Small intestine (tissue), 7 donors: ENCODE results near the gene ZNF665. TPM values are rescaled to one million over a fixed set of nuclear protein-coding genes. Genes with fewer than 3 reads are reported as not detected.
"Not testable (repeated sequence)": the region's sequence is repeated elsewhere in the genome, so short reads cannot be mapped to it uniquely, and the experiment has no call there.

Experiments
- DNase-seq, 2 donors: peaks; one replicate each; pipeline versions ENCODE4 v3.0.0 to v3.0.0-alpha.2; 2013
- FAIRE-seq: peaks from 2 replicates; lab custom pipeline; 2012; peaks lifted over from hg19 to GRCh38; lab: Jason Lieb, UNC
- H3K27ac ChIP-seq, 3 donors: one replicate each; pipeline ENCODE4 v1.5.1; 2013; ENCODE audit warnings: low read length in 2 of 3, mild to moderate bottlenecking in 2 of 3, control low read depth in 1 of 3, inconsistent platforms in 1 of 3, low read depth in 1 of 3, moderate library complexity in 1 of 3
- H3K27me3 ChIP-seq, 3 donors: one replicate each; pipeline ENCODE4 v1.6.1; 2013; ENCODE audit warnings: low read length in 3 of 3, inconsistent platforms in 1 of 3; ENCODE audit not compliant: control insufficient read depth in 3 of 3, insufficient read depth in 3 of 3
- H3K36me3 ChIP-seq, 3 donors: one replicate each; pipeline ENCODE4 v1.6.1; 2013; ENCODE audit warnings: low read length in 3 of 3, inconsistent platforms in 1 of 3, low read depth in 1 of 3, mild to moderate bottlenecking in 1 of 3, moderate library complexity in 1 of 3; ENCODE audit not compliant: control insufficient read depth in 3 of 3, insufficient read depth in 2 of 3
- H3K4me1 ChIP-seq, 3 donors: one replicate each; pipeline ENCODE4 v1.6.1; 2013; ENCODE audit warnings: low read length in 2 of 3, inconsistent platforms in 1 of 3, low read depth in 1 of 3, mild to moderate bottlenecking in 1 of 3, moderate library complexity in 1 of 3; ENCODE audit not compliant: control insufficient read depth in 3 of 3, insufficient read depth in 2 of 3
- H3K4me3 ChIP-seq, 3 donors: one replicate each; pipeline ENCODE4 v1.5.1; 2013; ENCODE audit warnings: low read length in 3 of 3, control low read depth in 1 of 3, inconsistent platforms in 1 of 3, low read depth in 1 of 3, mild to moderate bottlenecking in 1 of 3, moderate library complexity in 1 of 3
- H3K9me3 ChIP-seq, 2 donors: one replicate each; pipeline ENCODE4 v1.6.1; 2013; ENCODE audit warnings: low read depth in 1 of 2, low read length in 1 of 2; ENCODE audit not compliant: control insufficient read depth in 2 of 2, insufficient read depth in 1 of 2
- WGBS, 3 donors: extraction: QIAGEN DNeasy Blood & Tissue Kit; methylation state at CpG; one replicate each; pipeline ENCODE4 v1.1.7; 2013; 5-methylcytosine and 5-hydroxymethylcytosine counted together
- polyA plus RNA-seq, 4 donors: library from polyadenylated mRNA; stranded (reverse) in 3 of 4; unstranded in 1 of 4; fragments of 200-250 nt in 3 of 4; fragments of 120-200 nt in 1 of 4; gene quantifications; one replicate each; pipeline versions ENCODE4 v1.2.1 to v1.2.3, GENCODE V29; 2013
- donor health status: healthy with polysubstance abuse.
- donor health status: control.
- donor health status: control.
- donor health status: Bipolar disorder and iron deficiency.
- donor health status: healthy.

ZNF665 gene
- polyA plus RNA-seq, 4 donors: 1.1 to 8.4 (median 2.7) TPM; not detected in 1

DNA sequence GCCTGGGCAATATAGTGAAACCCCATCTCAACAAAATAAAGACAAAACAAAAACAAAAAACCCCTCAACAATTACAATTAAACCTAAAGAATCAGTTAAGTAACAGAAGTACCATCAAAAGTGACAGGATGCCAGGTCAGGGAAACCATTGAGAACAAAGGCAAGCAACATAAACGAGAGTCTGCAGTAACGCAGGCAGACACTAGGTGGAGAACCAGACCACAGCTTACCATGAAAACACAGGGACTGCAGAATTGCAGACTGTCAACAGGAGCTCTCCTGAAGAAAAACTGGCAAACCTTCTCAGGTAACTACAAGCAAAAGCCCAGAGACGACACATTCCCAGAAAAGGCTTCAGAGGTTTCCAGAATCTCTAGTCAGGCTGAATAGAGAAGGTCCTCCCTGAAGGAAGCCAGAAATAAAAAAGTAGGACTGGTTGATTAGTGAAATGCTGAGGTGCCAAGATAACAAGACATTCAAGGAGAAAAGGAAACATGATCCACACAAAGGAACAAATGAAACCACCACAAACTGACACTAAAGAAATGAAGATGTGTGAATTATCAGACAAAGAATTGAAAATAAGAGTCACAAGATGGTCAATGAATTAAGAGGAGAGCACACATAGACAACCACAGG, 2.2 kb upstream of the ZNF665 start:
- Histone ChIP-seq H3K36me3 (peaks cover 0 to 13% (median 0%) of the 10 kb centered on the region in 3 donors), H3K27me3 (no peaks in the 10 kb centered on the region), H3K4me1 (peaks cover 0 to 3% (median 0%) of the 10 kb centered on the region in 3 donors), H3K4me3 (no peak overlapping the region), H3K27ac (peak overlapping the region in 1 of 3 donors; percentile 7), H3K9me3 (peaks cover 0 to 32% of the 10 kb centered on the region in 2 donors)
- 0 to 1% (median 0%) methylated on average over 3 of the region's 3 CpGs for WGBS, 3 donors
- FAIRE-seq (no peak), DNase-seq (peak; percentile 84 to 91)

DNA sequence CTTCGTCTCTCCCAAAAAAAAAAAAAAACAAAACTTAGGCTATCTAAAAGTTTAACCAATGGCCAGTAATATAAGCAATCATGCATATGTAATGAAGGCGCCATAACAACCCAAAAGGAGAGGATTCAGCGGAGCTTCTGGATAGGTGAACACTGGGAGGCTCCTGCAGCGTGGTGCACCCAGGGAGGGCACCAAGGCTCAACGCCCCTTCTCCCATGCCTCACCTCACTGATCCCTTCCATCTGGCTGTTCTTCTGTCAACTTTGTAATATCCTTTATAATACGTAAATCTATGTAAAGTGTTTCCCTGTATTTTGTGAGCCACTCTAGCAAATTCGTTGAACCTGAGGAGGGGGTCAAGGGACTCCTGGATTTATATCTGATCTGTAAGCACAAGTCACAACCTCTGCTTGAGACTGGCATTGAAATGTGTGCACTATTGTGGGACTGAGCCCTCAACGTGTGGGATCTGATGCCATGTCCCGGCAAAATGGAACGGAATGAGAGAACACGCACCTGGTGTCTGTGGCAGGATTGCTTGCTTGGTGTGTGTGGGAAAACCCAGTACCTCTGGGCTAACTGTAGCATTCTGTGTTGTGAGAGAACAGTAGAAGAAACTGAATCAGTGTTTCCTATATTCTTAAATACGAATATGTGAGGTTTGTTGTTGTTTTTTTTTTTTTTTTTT, 521 bp upstream of the ZNF665 start:
- peaks cover 0 to 3% (median 0%) of the 10 kb centered on the region in 3 donors for H3K4me1 ChIP-seq
- H3K27ac ChIP-seq: no peak overlapping the region
- H3K4me3 ChIP-seq: peak overlapping the region in 2 of 3 donors; percentile 21 to 66
- peaks cover 0 to 6% (median 0%) of the 10 kb centered on the region in 3 donors for H3K36me3 ChIP-seq
- peaks cover 0 to 20% of the 10 kb centered on the region in 2 donors for H3K9me3 ChIP-seq
- WGBS, 3 donors: 61 to 73% (median 66%) methylated on average over 12 of the region's 12 CpGs
- FAIRE-seq (no peak), DNase-seq (peak in 1 of 2 donors; percentile 1)
- H3K27me3 ChIP-seq: no peaks in the 10 kb centered on the region

DNA sequence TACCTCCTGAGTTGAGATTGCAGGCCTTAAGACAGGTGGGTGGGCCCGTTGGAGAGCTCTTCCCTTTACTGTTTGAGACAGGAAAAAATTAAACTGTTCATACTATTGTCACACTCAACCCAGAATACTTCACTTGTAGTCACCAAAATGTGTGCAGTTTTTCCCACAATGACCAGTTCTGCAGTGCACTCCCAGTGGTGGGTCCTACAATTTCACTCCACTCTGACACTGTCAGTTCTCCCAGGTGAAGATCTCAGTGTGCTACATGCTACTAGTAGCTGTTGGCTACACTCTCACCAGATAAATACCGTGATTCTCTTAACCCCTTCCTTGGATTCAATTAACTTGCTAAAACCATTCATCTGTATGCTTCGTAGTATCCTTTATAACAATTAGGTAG, 2.9 kb downstream of the ZNF665 start:
- H3K27ac ChIP-seq: no peak overlapping the region
- peaks cover 0 to 11% of the 10 kb centered on the region in 2 donors for H3K9me3 ChIP-seq
- 91 to 97% (median 94%) methylated on average over 3 of the region's 3 CpGs for WGBS, 3 donors
- H3K36me3 ChIP-seq: peaks cover 0 to 6% (median 0%) of the 10 kb centered on the region in 3 donors
- no peaks in the 10 kb centered on the region for H3K4me1 ChIP-seq
- no peak overlapping the region for H3K4me3 ChIP-seq
- DNase-seq (no peak), FAIRE-seq (no peak)
- no peaks in the 10 kb centered on the region for H3K27me3 ChIP-seq

DNA sequence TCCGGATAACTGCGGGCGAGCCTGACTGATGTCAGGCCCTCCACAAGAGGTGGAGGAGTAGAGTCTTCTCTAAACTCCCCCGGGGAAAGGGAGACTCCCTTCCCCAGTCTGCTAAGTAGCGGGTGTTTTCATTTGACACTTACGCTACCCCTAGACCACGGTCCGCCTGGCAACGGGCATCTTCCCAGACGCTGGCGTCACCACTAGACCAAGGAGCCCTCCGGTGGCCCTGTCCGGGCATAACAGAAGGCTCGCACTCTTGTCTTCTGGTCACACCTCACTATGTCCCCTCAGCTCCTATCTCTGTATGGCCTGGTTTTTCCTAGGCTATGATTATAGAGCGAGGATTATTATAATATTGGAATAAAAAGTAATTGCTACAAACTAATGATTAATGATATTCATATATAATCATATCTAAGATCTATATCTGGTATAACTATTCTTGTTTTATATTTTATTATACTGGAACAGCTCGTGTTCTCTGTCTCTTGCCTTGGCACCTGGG, 3.4 kb downstream of the ZNF665 start:
- DNase-seq, H3K9me3 ChIP-seq, H3K36me3 ChIP-seq, H3K4me1 ChIP-seq, H3K4me3 ChIP-seq, FAIRE-seq, H3K27ac ChIP-seq, H3K27me3 ChIP-seq: not testable (repeated sequence)
- 79 to 93% (median 92%) methylated on average over 10 to 12 of the region's 16 CpGs for WGBS, 3 donors

DNA sequence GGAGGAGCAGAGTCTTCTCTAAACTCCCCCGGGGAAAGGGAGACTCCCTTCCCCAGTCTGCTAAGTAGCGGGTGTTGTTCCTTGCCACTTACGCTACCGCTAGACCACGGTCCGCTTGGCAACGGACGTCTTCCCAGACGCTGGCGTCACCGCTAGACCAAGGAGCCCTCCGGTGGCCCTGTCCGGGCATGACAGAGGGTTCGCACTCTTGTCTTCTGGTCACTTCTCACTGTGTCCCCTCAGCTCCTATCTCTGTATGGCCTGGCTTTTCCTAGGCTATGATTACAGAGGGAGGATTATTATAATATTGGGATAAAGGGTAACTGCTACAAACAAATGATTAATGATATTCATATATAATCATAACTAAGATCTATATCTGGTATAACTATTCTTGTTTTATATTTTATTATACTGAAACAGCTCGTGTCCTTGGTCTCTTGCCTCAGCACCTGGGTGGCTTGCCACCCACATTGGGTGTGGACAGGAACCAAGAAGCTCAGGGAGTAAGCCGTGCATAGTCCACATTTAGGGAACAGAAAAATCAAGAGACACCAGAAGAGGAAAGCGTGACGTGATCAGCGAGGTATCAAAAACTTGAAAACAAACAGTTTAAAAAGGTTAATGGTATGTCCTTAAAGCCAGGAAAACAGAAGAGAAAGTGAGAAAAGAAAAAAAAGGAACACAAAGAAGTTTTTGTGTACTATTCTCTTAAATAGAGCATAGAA, 7.8 kb downstream of the ZNF665 start:
- peaks cover 0 to 14% (median 0%) of the 10 kb centered on the region in 3 donors for H3K36me3 ChIP-seq
- not testable (repeated sequence) for H3K27me3 ChIP-seq, DNase-seq, FAIRE-seq, H3K27ac ChIP-seq, H3K4me1 ChIP-seq, H3K4me3 ChIP-seq
- H3K9me3 ChIP-seq: peaks cover 0 to 16% of the 10 kb centered on the region in 2 donors
- WGBS, 3 donors: 88 to 95% (median 89%) methylated on average over 5 to 17 of the region's 19 CpGs

DNA sequence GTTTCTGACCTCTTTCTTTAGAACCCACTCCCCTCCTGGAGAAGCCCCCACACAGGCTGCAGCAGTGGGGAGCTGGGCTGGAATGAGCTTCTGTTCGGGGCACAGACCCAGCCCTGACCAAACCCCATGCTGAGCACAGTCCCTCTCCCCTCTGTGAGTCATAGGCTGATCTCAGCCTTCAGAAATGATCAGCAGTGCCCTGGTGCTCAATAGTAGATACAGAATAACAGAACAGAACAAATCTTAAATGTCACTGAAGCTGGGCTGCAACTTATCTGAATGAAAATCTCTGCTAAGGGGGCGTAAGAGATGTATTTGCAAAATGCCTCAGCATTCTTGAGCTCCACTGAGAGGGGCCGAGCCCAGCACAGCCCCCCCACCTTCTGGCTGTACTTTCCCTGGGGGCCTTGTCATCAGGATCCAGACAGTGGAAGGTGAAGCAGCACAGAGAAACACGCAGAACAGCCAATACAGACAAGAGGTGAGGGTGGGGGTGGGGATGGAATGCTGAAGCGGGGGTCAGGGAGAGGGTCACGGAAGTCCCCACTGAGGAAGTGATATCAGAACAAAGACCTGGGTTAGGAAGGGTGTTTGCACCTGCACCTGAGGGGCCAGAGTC, 9.9 kb downstream of the ZNF665 start:
- DNase-seq (no peak), FAIRE-seq (no peak)
- Histone ChIP-seq H3K4me1 (no peaks in the 10 kb centered on the region), H3K4me3 (no peak overlapping the region), H3K27me3 (no peaks in the 10 kb centered on the region), H3K27ac (no peak overlapping the region), H3K36me3 (peaks cover 0 to 20% (median 0%) of the 10 kb centered on the region in 3 donors), H3K9me3 (peaks cover 0 to 20% of the 10 kb centered on the region in 2 donors)
- 84 to 91% (median 86%) methylated on average over 6 of the region's 6 CpGs for WGBS, 3 donors

DNA sequence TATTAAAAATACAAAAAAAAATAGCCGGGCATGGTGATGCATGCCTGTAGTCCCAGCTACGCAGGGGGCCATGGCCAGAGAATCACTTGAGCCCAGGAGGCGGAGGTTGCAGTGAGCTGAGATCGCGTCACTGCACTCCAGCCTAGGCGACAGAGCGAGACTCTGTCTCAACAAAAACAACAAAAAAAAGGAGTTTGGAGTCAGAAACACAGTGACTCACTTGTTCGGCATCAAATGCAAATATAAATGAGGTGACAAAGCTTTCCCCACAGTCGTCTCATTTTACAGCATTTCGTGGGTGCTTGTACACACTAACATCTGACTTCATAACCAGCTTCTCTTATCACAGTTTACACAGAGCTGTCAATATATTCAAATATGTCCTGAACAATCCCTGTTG, 11.0 kb downstream of the ZNF665 start:
- no peak for FAIRE-seq
- H3K36me3 ChIP-seq: peaks cover 0 to 20% (median 0%) of the 10 kb centered on the region in 3 donors
- H3K27ac ChIP-seq: no peak overlapping the region
- peaks cover 0 to 24% of the 10 kb centered on the region in 2 donors for H3K9me3 ChIP-seq
- no peaks in the 10 kb centered on the region for H3K27me3 ChIP-seq
- 93 to 94% (median 94%) methylated on average over 10 of the region's 10 CpGs for WGBS, 3 donors
- DNase-seq: no peak
- no peaks in the 10 kb centered on the region for H3K4me1 ChIP-seq
- H3K4me3 ChIP-seq: no peak overlapping the region

DNA sequence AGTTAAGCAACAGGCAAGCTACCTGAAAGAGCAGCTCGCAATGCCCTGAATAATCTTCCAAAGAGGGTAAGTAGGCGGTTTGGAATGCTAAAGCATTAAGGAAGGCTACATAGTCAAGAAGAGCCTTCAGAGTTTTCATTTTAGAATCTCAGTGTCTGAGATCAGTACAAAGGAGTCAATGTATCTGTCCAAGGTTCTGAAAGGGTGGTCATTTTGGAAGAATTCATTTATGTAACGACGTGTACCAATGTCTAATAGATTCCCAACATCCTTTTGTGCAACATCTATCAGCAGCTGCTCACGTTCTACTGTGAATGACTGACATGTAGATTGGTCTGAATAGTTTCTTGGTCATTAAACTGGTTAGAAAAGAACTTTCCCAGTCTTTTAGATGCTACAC, 15.2 kb downstream of the ZNF665 start:
- no peak overlapping the region for H3K4me3 ChIP-seq
- FAIRE-seq (no peak), DNase-seq (no peak)
- WGBS, 3 donors: 87 to 97% (median 94%) methylated on average over 5 of the region's 5 CpGs
- no peaks in the 10 kb centered on the region for H3K27me3 ChIP-seq
- peaks cover 0 to 12% (median 0%) of the 10 kb centered on the region in 3 donors for H3K36me3 ChIP-seq
- H3K9me3 ChIP-seq: peaks cover 0 to 41% of the 10 kb centered on the region in 2 donors
- H3K4me1 ChIP-seq: no peaks in the 10 kb centered on the region
- no peak overlapping the region for H3K27ac ChIP-seq
